LNCAP (cell line): ENCODE results near the gene RICTOR.

ENCODE experiments used
- CTCF ChIP-seq: fragments of 450-650 bp; IDR thresholded peaks from 2 replicates; pipeline ENCODE4 v1.5.1; 2017; ENCODE audit warnings: mild to moderate bottlenecking

Gene RICTOR

GRCh38 chr5:39074017-39074814 is at the start of gene RICTOR:
RICTOR (minus strand) TSS chr5:39074399; CDS start chr5:39074377, 22 bp downstream.
- no peak for TF ChIP-seq CTCF

GRCh38 chr5:39121922-39122321 is 47.7 kb upstream of the RICTOR start:
- no peak for TF ChIP-seq CTCF

GRCh38 chr5:39121315-39121714 is 47.1 kb upstream of the RICTOR start:
- no peak for TF ChIP-seq CTCF

- TF ChIP-seq CTCF: no peak
Observed at GRCh38 chr5:39120052-39120420, 45.8 kb upstream of the RICTOR start.

- TF ChIP-seq CTCF: no peak
Observed at GRCh38 chr5:39119404-39120051, 45.3 kb upstream of the RICTOR start.

GRCh38 chr5:39118638-39119037 is 44.4 kb upstream of the RICTOR start:
- TF ChIP-seq CTCF: no peak

GRCh38 chr5:39117401-39117800 is 43.2 kb upstream of the RICTOR start:
- TF ChIP-seq CTCF: no peak
